HG02571 (cell line): ENCODE measurements around the gene SLC12A6.
"Not testable (repeated sequence)": the region's sequence is repeated elsewhere in the genome, so short reads cannot be mapped to it uniquely, and the experiment has no call there.

ENCODE experiments used
- ATAC-seq: cut with Tn5 transposase; IDR thresholded peaks from one replicate; pipeline ENCODE4 v1.9.1; 2021; ENCODE audit warnings: mild to moderate bottlenecking, moderate library complexity; ENCODE audit not compliant: unreplicated experiment

SLC12A6 gene

DNA sequence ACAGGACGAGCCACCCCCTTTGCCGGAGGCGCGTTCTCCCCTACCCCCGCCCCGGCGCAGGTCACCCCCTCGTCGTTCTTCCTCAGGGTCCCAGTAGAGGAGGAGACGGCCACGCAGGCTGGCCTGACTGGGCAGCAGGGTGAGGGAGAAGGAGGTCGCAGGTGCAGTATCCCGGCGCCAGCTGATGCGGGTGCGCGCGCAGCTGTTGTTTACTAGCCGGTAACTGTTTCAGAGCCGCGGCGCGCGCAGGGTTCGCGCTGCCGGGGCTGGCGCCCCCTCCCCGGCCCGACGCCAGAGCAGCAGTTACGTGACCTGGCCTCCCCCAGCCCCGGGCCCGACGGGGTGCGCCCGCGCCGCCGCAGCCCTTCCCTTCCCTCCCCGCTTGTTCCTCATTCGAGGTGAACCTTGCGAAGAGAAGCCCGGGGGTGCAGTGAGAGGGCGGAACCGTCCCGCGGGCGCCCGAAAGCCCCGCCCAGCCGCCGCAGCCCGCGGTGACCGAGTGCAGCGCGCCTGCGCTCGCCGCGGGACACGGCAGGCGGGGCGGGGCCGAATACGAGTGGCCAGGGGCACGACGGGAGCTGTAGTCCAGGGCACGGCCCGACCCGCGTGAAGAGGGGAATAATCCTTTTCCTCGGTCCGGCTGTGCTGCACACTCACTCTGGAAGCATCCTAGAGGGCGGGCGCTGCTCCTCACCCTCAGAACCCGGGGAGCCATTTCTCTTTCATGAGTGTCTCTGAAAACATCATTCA lies at the start of gene SLC12A6:
Gene SLC12A6 (minus strand): TSS at position 225 of the 750 bp plus-strand sequence. CDS start 1,101 bp downstream, outside the sequence.
- peak; percentile 67 for ATAC-seq

DNA sequence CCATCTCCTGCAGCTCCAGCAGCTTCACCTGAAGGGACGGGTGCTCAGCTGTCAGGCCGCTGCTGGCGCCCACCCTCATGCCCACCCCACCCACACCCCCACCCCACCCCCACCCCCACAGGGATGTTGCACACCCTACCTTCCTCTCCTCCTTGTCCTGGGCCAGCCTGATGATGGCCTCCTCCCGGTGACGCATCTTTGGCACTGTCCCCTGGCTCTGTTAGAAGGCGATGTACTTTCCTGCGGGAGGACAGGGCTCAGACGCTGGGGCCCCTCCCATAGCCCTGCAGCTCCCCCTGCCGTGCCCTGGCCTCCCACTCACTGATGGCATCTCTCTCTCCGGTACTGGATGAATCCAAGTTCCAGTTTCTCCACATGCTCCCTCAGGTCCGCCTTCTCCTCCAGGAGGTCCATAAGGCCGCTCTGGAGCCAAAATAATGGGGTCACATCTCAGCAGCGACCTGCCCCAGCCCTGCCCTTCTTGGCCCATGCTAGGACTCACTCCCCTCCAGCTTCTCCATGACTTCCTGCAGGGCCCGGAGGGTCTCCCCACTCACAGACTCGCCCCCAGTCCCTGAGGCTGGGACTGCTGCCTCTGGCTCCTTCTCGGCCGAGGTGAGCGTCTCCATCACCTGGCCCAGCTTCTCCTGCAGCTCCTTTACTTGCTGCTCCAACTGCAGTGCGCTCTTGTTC lies 44.4 kb upstream of the SLC12A6 start:
- not testable (repeated sequence) for ATAC-seq

DNA sequence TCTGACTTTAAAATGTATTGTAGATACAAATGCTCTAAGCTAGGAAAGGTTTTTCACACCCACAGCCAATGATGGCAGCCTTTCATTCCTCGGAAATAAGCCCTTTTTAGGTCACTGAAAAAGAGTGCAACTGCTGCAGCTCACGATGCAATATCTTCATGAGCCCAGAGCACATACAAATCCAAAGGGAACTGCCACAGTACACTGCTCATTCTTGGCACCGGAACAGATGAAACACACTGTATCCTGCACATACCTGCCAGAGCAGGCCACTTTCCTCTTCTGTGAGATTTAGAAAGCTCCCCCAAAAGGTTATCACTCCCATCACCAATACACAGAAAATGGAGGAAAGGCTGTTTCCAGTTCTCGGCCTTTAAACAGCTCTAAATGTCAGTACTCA lies 42.9 kb upstream of the SLC12A6 start:
- not testable (repeated sequence) for ATAC-seq

DNA sequence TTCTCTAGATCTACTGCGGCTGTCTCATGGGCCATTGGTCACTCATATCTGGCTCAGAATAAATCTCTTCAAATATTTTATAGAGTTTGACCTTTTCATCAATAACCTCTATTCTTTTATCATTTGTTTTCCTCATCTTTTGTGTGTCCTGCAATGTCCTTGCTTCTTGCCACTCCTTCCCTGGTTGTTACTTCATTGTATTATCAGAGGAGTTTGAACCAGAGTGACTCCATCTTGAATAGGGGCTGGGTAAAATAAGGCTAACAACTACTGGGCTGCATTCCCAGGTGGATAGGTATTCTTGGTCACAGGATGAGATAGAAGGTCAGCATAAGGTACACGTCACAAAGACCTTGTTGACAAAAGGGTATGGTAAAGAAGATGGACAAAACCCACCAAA lies 39.3 kb upstream of the SLC12A6 start:
- ATAC-seq = no peak

DNA sequence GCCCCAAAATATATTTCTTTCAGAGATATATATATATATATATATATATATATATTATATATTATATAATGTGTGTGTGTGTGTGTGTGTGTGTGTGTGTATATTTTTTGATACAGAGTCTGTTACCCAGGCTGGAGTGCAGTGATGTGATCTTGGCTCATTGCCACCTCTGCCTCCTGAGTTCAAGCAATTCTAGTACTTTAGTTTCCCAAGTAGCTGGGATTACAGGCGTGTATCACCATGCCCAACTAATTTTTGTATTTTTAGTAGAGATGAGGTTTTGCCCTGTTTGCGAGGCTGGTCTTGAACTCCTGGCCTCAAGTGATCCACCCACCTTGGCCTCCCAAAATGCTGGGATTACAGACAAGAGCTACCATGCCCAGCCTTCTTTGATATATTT lies 38.0 kb upstream of the SLC12A6 start:
- ATAC-seq = not testable (repeated sequence)

DNA sequence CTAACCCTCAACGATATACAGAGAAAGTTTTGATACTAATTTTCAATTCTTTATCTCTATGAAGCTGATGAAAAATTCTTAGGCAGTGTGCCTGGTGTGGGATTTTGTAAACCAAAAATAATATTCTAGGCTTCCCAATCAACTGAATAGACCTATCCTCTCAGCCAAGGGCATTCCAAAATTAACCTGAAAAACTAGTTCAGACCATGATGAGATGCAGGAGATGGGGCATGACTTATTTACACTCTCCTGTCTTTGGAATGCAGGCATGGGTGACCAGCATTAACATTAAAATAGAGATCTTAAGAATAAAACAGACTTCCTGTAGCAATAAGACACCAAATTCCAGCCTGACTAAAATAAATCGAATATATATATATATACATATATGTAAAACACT lies 37.2 kb upstream of the SLC12A6 start:
- no peak for ATAC-seq

DNA sequence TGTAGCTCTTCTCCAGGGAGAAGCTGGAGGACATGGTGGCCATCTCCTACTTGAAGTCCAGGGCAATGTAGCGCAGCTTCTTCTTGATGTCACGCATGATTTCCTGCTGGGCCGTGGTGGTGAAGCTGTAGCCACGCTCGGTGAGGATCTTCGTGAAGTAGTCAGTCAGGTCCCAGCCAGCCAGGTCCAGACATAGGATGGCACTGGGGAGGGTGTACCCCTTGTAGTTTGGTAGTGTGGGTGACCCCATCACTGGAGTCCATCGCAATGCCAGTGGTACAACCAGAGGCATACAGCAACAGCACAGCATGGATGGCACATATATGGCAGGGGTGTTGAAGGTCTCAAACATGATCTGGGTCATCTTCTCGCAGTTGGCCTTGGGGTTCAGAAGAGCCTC lies 36.4 kb upstream of the SLC12A6 start:
- no peak for ATAC-seq

DNA sequence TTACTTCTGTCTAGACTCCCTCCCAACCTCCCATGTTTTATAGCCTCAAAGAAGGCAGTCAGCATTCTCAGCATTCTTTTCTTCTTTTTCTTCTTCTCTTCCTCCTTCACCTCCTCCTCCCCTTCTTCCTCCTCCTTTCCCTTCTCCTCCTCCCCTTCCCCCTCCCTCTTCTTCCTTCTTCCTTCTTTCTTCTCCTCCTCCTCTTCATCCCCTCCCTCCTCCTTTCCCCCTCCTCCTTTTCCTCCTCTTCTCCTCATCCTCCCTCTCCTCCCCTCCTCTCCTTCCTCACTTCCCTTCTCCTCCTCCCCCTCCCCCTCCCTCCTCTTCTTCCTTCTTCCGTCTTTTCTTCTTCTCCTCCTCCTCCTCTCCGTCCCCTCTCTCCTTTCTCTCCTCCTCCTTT lies 33.1 kb upstream of the SLC12A6 start:
- ATAC-seq = no peak

DNA sequence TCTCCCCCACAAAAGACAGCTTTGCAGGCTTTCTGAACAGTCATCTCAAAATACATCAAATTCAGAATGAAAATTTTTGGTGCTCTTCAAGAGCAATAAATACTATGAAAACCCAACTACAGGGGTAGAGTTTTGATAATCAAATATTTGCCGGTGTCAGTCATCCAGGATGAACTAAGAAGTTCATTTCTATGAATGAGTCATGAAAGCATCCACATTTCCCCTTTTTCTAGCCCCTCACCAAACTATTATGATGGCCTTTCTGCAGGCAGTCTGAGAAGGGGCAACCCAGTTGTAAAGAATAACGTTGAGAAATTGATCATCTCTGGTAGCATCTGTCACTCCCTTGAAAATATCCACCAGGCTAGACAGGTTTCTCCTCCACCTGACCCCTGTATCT lies 32.5 kb upstream of the SLC12A6 start:
- ATAC-seq = no peak

DNA sequence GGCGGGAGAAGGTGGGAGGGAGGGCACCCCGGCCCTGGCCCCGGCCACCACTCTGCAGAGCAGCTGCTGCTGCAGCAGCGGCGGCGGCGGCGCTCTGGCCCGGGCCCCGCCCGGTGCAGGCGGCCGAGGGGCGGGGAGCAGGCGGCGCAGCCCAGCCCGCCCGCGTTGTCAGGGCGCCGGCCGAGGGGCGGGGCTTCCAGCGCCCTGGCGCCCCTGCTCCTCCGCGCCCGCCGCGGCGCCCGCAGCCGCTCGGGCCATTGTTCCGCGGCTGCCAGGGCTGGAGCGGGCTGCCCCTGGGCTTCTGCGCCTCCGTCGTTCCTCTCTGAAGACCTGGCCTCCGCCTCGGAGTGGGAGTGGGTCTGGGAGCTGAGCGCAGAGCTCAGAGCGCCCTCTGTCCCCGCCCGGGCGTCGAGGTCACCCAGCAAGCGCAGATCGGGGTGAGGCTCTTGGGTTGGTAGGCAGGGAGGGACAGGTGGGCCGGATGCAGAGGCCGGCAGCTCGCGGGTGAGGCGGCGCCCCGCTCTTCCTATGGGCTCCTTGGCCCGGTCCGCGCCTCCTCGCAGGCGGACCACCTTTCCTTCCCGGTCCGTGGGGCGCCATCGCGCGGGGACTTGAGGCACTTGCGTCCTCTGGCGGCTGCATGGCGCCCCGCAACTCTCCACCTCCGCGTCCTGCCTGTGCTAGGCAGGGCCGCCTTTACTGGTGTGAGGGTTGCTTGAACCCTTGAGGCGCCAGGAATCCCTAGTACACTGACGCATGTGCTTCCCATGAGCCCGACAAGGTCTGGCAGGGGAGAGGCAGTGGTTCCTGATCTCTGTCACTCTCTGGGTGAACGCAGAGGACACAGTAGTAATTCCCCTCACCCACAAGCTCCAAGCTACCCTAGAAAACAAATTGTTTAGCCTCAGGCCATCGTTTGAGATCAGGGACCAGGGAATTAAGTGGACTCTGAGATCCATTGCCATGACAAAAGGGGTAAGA lies 29.8 kb upstream of the SLC12A6 start, which contains the start of gene LPCAT4:
Gene LPCAT4 (minus strand): TSS at position 96 of the 981 bp plus-strand sequence. CDS start 96 bp downstream, outside the sequence.
- peak; percentile 79 for ATAC-seq

DNA sequence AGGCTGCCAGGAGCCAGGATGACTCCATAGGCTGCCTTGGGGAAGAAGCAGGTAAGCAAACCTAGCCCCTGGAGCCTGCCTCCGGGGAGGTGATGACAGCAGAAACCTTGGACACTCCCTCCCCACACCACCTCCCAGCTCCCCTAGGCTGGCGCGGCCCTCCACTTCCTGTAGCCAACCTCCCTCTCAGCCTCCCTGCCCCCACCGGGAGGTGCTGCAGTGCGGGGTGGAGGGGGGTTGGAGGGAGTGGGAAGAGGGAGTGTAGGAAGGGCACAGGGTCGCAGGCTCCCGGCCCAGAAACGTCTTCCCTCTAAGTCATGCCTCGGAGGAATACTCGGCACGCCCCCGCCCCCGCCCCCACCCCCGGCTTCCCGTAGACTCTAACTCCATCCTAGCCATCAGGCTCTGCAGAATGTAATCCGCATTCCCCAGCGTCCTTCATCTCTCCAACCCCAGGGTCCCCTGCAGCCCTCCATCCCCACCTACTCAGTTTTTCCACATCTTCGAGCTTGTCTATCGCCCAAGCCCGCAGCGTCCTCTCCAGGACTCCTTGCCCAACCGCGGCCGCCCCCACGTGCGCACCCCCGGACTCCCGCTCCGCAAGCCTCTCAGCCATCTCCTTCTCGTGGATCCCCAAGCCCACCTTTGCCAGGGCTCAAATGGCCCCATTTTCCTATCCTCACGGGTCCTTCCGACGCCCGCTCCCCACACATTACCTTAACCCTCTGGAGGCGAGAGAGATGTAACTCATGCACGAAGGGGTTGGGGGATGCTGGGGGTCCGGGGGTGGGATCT lies 28.9 kb upstream of the SLC12A6 start:
- ATAC-seq = no peak

DNA sequence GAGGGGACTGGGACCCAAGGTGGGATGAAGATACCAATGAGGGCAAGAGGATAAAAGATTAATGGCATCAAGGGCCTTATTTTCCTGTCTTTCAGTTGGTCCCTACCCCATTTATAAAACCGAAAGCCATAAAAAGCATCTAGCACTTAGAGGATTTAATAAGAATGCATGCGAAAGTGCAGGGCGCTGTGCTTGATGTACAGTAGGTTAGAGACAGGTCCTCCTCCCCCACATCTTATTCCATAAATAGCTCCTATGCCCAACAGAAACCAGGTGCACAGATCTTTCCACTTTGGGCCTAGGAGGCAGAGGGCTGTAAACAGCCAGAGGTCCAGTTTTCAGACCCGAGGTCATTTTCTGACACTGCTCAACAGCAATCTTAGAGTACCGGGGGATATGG lies 28.3 kb upstream of the SLC12A6 start:
- ATAC-seq = no peak

DNA sequence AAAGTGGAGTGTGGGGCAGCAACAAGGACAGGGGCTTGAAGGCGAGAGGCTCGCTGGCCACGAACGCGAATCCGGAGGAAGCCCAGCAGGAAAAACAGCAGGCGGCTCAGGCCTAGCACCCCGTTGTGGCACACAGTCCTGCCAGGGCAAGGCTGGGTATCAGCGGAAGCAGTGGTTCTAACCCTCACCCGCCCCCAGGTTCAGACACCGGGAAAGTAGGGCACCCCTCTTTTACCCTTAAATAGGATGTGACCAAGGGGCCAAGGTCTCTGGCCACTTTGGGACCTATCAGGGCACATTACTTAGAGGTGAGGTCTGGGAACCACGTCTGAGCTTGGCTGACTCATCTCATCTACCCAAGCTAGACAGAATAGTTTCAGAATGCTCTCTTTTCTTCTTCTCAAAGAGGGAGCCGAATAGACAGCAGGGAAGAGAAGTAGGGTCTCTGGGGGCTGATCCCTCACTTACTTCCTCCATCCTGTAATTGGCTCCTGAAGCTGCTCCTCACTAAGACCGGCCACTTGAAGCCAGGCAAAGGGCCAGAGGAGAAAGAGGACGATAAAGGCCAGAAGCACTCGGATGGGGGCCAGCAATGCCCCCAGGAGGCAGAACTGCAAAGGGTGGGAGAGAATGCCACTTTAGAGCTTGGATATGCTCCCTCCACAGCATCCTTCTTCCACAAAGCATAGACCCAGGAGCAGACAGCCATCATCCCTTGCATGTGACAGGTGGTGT lies 27.7 kb upstream of the SLC12A6 start:
- no peak for ATAC-seq

DNA sequence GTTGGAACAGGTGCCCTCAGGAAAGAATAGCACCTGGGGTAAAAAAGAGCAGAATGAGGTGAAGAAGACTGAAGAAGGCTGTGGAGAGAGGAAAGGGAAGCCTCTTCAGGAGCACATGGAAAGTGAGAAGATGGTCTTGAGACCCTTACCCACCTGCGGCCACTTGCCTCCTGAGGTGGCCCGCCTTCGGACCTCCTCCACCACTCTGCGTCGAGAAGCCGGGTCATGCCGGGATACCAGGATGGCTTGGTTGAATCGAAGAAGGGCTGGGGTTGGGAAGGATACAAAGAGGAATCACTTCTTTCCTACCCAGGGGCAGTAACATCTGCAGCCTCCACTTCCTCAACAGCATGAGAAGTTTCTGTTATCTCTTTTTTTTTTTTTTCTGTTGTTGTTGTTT lies 26.5 kb upstream of the SLC12A6 start:
- ATAC-seq = no peak

DNA sequence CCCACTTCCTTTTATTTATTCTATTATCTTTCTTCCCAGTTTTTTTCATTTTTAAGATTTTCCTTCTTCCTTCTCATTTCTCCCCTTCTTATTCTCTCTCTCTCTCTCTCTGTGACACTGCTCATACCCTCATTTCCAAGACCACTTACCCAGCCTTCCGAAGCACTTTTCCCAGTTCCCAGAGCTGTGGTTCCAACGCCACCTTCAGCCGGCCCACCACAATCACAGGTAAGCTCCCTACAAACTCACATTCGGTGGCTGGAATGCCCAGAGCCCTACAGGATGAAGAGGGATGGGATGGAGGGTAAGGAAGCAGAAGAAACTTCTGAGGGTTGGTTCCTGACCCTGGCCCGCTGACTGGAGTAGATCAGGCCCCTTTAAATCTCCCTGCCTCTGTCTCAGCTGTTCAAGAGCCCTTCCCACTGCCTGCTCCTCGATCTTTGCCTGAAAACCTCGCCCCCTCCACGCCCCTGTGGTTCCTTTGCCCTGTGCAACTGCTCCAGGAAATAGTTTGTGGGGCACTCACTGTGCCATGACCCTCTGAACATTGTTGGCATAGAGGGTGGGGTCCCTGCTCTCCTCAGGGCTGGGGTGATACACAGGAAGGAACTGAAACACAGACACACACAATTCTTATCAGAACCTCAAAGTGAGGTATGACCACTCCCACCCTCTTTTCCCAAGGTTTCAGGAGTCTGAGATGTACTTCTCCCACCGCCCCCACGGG lies 24.6 kb upstream of the SLC12A6 start:
- no peak for ATAC-seq

DNA sequence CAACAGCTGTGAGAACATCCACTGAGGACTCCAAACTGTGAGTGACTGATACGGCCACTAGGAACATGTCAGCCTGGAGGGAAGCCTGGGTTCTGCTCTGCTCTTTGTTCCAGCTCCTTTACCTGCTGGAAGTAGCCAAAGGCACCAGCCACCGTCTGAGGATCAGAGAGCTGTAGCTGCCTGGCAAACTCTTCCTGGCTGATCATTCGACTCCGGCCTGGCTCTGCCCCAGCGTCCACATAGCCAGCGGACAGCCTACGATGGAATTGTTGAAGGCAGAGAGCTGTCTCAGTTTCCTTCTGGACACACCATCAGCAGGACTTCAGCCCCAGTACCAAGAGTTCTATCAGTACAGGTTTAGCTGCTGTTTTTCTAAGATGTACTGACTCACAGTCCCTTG lies 23.7 kb upstream of the SLC12A6 start:
- ATAC-seq = no peak

DNA sequence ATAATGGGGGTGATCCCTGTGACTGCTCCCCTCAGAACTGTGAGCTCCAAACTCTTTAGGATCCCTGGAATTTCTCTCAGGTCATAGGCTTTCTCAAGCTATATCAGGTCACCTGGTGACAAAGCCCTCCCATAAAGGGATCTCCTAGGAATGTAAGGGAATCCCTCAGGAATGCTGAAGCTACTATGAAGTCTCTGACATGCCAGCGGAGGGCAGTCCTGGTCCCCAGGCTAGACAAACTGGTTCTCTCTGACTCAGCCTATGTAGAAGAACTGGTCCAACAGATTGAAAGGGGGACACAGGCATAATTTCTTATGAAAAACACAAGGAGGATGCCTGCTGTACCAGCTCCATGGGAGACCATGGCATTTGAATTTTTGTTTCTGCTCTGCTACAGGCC lies 22.7 kb upstream of the SLC12A6 start:
- ATAC-seq = no peak

DNA sequence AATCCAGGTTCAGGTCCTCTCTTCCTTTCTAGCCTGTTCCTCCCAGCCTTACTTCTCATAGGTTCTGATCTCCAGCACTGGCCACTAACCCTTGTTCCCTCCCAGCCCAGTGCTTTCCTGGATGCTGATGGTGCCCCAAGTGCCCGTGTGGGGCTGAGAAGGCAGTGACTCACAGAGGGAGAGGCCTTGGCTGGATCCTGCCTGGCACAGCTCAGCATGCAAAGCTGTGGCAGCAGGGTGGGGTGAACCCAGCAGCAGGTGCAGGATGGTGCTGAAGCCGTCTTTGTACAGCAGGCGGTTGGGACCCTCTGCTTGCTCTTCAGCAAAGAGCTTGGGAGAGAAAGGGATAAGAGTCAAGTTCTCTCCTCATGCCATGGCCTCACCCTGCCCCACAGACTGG lies 21.8 kb upstream of the SLC12A6 start:
- ATAC-seq = no peak

DNA sequence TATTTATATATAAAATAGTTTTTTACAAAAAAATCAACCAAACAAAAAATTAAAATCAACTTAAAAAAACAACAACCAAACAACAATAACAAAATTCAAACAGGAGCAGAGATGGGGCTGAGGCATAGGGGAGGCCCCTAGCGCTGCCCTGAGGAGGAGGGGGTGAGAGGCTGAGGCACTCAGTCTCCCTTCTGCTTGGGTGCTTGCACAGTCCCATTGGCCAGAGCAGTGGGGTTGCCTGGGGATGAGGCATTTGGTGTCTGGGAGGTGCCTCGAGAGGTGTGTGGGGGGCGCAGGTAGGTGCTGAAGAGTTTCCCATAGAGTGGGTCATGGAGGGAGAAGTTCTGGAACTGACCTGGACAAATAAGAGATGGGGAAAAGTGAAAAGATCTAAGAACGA lies 21.4 kb upstream of the SLC12A6 start:
- ATAC-seq = no peak
